Measurements from ENCODE around the gene ECSCR. TPM values are rescaled to one million over a fixed set of nuclear protein-coding genes. Genes with fewer than 3 reads are reported as not detected.

Gene ECSCR
- polyA plus RNA-seq, 5 donors = 58.1 to 76.8 (median 67.5) TPM

- no peak for DNase-seq
These were observed 13.5 kb upstream of the ECSCR start for GRCh38 chr5:139475865-139476617.

GRCh38 chr5:139474890-139475791 is 12.6 kb upstream of the ECSCR start:
- DNase-seq = no peak

- DNase-seq = no peak
These were observed 11.0 kb upstream of the ECSCR start for GRCh38 chr5:139473565-139473964.

- no peak for DNase-seq
These were observed 10.6 kb upstream of the ECSCR start for GRCh38 chr5:139473105-139473504.

- DNase-seq = no peak
These were observed 10.0 kb upstream of the ECSCR start for GRCh38 chr5:139472386-139473030.

- DNase-seq = no peak
These were observed 8.3 kb upstream of the ECSCR start, which contains the start of gene SMIM33 for GRCh38 chr5:139470821-139471300. SMIM33 (plus strand) TSS chr5:139471004; CDS start chr5:139471122, 118 bp downstream.

- DNase-seq = no peak
These were observed 5.9 kb upstream of the ECSCR start for GRCh38 chr5:139468421-139468931.

- DNase-seq = no peak
These were observed 845 bp downstream of the ECSCR start for GRCh38 chr5:139461698-139462097.

- DNase-seq = no peak
These were observed 1.4 kb downstream of the ECSCR start for GRCh38 chr5:139461176-139461575.

GRCh38 chr5:139460455-139460854 is 2.1 kb downstream of the ECSCR start:
- no peak for DNase-seq

GRCh38 chr5:139459451-139459934 is 3.0 kb downstream of the ECSCR start:
- no peak for DNase-seq

- DNase-seq = no peak
These were observed 3.7 kb downstream of the ECSCR start for GRCh38 chr5:139458580-139459407.

- no peak for DNase-seq
These were observed 4.8 kb downstream of the ECSCR start for GRCh38 chr5:139457653-139458306.

- DNase-seq = no peak
These were observed 5.3 kb downstream of the ECSCR start for GRCh38 chr5:139457241-139457640.

- no peak for DNase-seq
These were observed 5.8 kb downstream of the ECSCR start for GRCh38 chr5:139456776-139457175.

- no peak for DNase-seq
These were observed 7.8 kb downstream of the ECSCR start for GRCh38 chr5:139454568-139455290.

- DNase-seq = no peak
These were observed 8.6 kb downstream of the ECSCR start for GRCh38 chr5:139453683-139454567.

- DNase-seq = no peak
These were observed 10.5 kb downstream of the ECSCR start for GRCh38 chr5:139451878-139452660.

Measured in right lung (tissue), 5 donors.